Measurements from ENCODE around the gene HSPB7.
"Not testable (repeated sequence)": the region's sequence is repeated elsewhere in the genome, so short reads cannot be mapped to it uniquely, and the experiment has no call there.

The HSPB7 gene

GRCh38 chr1:16050328-16050727, 32.5 kb upstream of the HSPB7 start:
- DNase-seq (ENCODE audit: low read depth): no peak

- DNase-seq (ENCODE audit: low read depth): no peak
Observed at GRCh38 chr1:16048573-16049189, 30.8 kb upstream of the HSPB7 start.

DNA sequence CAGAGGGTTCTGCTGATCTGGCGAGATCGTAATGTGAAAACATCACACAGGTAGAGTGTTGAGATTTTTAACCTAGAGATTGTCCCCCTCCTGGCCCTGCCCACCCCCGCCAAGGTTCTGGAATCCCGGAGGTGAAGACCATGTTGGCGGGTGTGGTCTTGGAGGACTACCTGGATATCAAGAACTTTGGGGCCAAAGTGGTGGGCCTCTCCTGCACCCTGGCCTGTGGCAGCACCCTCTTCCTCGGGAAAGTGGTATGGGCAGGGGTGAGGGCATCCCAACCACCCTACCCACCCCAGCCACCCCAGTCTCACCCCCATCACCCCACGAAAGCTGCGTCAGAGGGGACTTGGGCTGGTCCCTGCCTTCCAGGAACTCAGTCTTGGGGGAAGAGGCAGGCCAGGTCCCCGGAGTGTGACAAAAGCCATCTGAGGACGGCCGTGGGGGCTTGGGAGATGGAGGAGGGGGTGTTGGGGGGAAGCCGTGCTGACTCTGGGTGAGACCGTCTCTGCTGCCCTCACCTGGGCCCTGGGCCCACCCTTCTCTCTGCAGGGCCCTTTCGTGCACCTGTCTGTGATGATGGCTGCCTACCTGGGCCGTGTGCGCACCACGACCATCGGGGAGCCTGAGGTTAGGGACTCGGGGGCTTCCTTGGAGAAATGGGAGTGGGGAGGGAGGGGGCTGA, 30.1 kb upstream of the HSPB7 start:
- DNase-seq (ENCODE audit: low read depth): no peak

DNA sequence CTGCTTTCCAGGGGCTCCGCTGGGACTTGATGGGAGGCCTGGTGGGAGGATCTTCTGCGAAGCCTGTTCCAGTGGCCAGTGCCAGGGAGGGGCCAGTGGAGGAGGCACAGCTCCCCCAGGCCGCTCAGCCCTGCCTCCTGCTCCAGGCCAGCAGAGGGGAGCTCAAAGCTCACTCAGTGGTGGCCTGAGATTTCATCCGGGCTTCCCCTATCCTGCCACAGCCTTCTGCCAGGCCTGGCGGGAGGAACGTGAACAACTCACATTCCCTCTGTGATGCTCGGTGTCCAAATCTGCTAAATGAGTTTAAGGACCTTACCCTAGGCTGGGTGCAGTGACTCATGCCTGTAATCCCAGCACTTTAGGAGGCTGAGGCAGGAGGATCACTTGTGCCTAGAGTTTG, 29.0 kb upstream of the HSPB7 start:
- no peak for DNase-seq (ENCODE audit: low read depth)

DNA sequence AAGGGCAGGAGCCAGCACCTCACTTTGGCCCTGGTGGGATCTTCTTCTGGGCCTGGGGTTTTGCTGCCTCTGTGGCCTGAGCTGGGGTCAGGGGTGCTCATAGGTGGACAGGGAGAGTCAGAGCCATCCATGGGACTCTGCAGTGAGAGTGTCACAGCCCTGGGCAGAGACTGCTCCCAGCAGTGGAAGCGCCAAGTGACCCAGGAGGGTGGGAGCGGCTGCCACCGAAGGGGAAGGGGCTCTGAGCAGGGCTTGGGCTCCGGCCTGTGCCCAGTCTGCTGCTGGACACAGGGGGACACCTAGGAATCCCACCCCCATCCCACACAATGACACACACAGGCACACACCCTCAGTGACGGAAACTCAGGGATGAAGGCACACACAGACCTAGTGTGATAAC, 26.1 kb upstream of the HSPB7 start:
- DNase-seq (ENCODE audit: low read depth): no peak

DNA sequence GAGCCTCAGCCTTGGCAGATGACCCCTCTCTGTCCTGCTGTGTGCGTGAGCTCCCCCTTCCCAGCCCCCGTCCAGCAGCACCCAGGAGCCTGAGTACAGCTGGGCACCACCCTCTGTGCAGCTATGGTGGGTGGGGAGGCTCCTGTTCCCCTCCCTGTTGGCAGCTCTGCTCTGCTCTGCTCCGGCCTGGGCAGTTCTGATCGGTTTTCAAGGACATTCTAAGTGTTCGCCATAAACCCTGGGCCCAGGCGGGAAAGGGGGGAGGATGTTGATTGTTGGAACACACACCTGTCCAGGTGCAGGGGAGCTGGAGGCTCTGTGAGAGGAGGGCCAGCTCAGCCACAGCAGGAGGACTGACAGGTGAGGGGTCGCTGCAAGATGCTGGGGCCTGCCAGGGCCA, 25.7 kb upstream of the HSPB7 start, which contains the start of gene CLCNKB:
Gene CLCNKB, plus strand, starts transcription at position 262 of the 400 bp plus-strand sequence. CDS start 711 bp downstream, outside the sequence.
- no peak for DNase-seq (ENCODE audit: low read depth)

GRCh38 chr1:16042654-16043053, 24.8 kb upstream of the HSPB7 start:
- DNase-seq (ENCODE audit: low read depth): not testable (repeated sequence)

DNA sequence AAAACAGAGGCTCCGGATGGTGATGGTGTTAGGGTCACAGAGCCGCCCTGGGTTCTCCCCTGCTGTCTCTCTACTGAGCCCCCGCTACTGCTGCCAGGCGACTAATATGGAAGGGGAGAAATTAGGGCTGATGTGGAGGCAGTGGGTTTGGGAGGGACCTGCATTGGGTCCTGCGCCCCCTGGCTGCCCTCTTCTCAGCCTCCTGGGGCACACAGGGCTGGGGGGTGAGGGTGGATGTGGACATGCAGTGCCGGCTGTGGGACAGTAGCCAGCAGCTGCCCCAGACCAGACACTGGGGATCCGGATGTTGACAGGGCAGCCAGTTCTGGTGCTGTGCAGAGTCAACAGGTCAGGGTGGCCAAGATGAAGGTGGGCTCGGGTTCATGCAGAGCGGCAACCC, 24.3 kb upstream of the HSPB7 start:
- no peak for DNase-seq (ENCODE audit: low read depth)

DNA sequence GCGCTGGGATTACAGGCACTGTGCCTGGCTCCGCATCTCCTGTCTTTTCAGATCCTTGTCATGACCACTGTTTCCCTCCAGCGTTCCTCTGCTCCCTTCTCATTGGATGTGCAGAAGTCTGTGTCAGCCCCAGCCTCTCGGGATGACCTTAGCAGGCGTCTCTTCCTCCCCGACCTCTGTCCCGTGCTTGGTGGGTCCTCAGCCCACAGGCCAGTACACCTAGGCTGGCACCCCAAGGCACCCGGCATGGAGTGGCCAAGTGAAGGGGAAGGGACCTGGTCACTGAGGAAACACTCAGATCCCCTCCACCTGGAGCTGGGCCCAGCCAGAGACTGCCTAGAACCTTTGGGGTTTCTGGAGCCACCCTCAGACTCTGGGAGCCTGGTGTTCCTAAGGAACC, 23.4 kb upstream of the HSPB7 start:
- no peak for DNase-seq (ENCODE audit: low read depth)

DNA sequence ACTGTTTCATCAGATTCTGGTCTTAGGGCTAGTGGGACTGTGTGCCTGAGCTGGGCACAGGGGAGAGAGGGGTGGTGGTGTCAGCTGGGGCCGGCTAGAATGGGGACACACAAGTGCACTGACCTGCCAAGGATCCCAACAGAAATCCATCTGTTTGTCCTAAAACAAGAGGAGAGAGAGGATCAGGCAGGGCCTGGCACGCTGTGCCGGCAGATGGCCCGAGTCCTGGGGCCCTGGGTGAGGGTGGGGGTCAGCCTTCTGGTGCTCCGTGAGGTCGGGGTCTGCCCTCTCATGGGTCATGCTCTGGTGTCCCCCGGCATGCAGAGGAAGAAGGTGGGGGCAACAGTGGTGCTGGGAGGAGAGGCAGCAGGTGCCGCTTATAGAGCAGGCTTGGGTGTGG, 22.0 kb upstream of the HSPB7 start:
- not testable (repeated sequence) for DNase-seq (ENCODE audit: low read depth)

DNA sequence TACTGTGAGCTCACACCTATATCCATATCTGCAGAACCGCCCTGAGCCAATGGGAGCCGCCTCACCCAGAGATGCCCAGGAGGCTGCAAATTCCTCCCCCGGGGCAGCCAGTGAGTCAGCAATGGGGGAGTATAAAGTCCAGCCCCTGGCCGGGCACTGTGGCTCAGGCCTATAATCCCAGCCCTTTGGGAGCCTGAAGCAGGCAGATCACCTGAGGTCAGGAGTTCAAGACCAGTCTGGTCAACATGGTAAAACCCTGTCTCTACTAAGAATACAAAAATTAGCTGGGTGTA, 20.7 kb upstream of the HSPB7 start:
- DNase-seq (ENCODE audit: low read depth): no peak

GRCh38 chr1:16036461-16036860, 18.6 kb upstream of the HSPB7 start:
- DNase-seq (ENCODE audit: low read depth): not testable (repeated sequence)

DNA sequence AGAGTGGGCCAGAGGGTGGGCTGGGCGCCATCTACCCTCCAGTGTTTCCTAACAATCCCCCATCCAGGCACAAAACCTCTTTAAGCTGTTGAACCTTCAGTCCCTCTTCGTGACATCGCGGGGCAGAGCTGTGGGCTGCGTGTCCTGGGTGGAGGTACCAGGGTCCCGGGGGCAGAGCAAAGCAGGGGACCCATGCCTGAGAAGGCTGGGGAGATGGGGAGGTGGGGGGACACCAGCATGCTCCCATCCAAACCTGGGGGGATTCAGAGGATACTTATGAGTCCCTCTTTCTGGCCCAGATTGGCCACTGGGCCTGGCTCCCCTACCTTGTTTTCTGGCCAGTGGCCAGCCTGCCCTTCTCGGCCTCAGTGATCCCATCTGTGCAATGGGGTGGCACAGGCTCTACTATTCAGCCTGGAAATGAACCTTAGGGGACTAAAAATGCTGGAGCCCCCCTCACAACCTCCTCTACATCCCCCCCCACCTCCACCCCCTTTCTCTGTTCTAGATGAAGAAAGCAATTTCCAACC, 15.3 kb upstream of the HSPB7 start:
- DNase-seq (ENCODE audit: low read depth): not testable (repeated sequence)

DNA sequence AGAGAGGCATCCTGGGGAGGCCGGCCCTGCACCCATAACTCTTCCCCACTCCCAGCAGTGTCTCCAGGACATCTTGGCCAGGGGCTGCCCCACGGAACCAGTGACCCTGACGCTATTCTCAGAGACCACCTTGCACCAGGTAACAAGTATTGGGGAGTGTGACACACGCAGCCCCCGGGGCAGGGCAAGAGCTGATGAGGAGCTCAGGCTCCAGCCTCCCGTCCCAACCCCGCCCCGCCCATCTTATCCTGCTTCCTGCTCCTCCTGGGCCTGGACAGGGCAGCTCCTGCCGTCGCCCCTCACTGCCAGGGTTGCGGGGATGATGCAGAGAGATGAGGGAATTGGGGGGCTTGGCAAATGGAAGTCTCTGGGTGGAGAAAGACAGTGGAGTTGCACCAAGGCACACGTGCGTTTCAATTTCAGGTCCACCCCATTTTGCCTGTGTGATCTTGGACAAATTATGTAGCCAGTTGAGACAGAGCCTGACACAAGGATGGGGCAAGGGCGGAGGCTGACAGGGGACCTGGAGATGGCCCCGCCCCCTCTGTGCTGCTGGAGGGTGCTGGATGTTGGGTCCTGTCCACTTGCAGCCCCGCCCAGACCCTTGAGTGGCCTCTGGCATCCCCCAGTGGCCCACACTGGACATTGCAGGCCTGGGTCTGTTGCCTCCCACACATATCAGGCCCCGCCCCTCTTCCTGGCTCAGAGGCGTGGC, 14.7 kb upstream of the HSPB7 start:
- peak; percentile 37 for DNase-seq (ENCODE audit: low read depth)

GRCh38 chr1:16031551-16031950, 13.7 kb upstream of the HSPB7 start:
- DNase-seq (ENCODE audit: low read depth): no peak

DNA sequence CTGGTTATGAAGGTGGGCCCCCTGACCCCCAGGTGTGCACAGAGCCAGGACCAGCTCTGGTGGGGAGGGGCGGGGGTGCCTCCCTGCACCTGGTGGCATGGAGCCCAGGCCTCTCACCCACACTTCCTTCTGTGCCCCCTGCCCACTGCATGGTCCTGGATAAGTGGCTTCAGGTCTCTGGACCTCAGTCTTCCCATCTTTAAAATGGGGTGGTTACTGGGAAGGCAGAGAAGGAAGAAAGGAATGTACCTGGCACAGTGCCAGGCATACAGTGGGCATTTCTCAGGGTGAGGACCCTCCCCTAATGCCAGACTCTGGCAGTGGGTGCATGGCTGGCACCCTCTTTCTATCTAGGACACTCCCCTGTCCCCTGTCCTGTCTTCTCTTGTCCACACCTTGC, 11.4 kb upstream of the HSPB7 start:
- DNase-seq (ENCODE audit: low read depth): no peak

DNA sequence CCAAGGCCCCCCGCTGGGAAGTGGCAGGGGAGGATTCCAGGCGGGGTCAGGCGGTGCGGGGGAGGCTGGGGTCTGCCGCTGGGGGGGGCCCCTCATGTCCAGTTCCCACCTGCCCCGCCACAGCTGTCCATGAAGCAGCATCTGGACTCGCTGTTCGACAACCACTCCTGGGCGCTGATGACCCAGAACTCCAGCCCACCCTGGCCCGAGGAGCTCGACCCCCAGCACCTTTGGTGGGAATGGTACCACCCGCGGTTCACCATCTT, 11.1 kb upstream of the HSPB7 start:
- not testable (repeated sequence) for DNase-seq (ENCODE audit: low read depth)

GRCh38 chr1:16028237-16029002, 10.6 kb upstream of the HSPB7 start:
- no peak for DNase-seq (ENCODE audit: low read depth)

DNA sequence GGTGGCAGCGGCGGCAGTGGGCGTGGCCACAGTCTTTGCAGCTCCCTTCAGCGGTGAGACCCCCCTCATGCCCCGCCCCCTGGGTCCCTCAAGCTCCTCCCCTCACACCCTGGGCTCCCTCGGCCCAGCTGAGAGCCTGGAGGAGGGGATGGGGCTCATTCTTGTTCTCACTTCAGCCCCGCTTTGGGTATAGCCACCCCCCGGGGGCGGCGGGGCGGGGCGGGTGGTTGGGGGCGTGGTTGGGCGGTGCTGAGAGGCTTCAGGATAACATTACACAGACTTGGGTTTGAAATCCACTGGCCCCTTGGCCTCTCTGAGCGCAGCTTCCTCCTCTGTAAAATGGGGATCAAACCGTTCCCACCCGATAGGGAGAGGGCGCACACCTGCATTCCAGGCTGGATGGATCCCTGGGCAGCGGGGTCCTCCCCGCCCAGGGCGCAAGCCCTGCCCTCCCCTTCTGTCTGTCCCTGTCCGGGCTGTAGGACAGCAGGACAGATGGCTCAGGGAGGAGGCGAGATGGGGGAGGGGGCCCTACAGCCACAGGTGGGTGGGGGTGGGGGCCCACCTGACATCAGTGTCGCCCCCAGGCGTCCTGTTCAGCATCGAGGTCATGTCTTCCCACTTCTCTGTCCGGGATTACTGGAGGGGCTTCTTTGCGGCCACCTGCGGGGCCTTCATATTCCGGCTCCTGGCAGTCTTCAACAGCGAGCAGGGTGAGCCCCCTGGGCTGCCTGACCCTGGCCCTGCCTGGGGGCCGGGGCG, 9.1 kb upstream of the HSPB7 start:
- DNase-seq (ENCODE audit: low read depth): peak; percentile 13

DNA sequence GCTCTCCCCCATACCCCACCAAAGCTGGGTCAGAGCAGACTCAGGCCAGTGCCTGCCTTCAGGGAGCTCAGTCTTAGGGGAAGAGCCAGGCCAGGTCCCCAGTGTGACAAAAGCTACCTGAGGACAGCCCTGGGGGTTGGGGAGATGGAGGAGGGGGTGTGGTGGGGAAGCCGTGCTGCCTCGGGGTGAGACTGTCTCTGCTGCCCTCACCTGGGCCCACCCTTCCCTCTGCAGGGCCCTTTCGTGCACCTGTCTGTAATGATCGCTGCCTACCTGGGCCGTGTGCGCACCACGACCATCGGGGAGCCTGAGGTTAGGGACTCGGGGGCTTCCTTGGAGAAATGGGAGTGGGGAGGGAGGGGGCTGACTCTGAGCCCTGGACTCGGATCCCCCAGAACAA, 8.5 kb upstream of the HSPB7 start:
- DNase-seq (ENCODE audit: low read depth): not testable (repeated sequence)

GRCh38 chr1:16023050-16023653, 5.3 kb upstream of the HSPB7 start:
- DNase-seq (ENCODE audit: low read depth): no peak

DNA sequence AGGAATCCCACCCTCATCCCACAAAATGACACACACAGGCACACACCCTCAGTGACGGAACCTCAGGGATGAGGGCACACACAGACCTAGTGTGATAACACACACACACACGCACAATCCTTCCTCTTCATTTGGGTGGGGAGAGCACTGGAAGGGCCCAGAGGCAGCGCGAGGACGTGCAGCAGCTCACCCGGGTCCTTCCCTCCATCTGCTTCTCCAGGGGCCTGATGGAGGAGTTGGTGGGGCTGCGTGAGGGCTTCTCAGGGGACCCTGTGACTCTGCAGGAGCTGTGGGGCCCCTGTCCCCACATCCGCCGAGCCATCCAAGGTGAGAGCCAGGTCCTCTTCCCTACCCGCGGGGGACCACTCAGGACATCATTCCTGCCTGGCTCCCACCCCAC, 4.5 kb upstream of the HSPB7 start:
- no peak for DNase-seq (ENCODE audit: low read depth)

Data from activated T-helper 9 cell treated with anti-CD3 and anti-CD28 coated beads, Interleukin-2, amount 50 U/mL, for 16 hours (primary cell).